Measurements from ENCODE around the gene TUFT1. TPM values are rescaled to one million over a fixed set of nuclear protein-coding genes. Genes with fewer than 3 reads are reported as not detected.
A peak's percentile ranks its signal among the peaks of the same experiment; 100 is the strongest.

Gene TUFT1
- total and polyA plus RNA-seq, 2 of the 4 experiments (the other 2 are of a cell fraction) = 21.2 to 30.3 TPM

- Histone ChIP-seq H3K4me3 (ENCODE audit: insufficient read depth, low read depth, low read length) (no peak overlapping the region), H3K27ac (ENCODE audit: insufficient read depth, low read length) (peak overlapping the region; percentile 71), H2BK20ac (ENCODE audit: low read depth, low read length) (peak overlapping the region; percentile 83), H2BK15ac (ENCODE audit: low read depth, low read length) (peak overlapping the region; percentile 91), H3K9ac (ENCODE audit: low read depth, low read length) (peak overlapping the region; percentile 2; the same call in 1 of the 2 replicates), H2AFZ (replicated peaks; ENCODE audit: low read length, poor library complexity) (peak overlapping the region; percentile 70), H3K9me3 (ENCODE audit: control insufficient read depth, insufficient read depth, low read length) (no peaks in the 10 kb centered on the region), H2AK9ac (replicated peaks; ENCODE audit: low read depth, low read length, poor library complexity) (peak overlapping the region; percentile 88), H3K18ac (ENCODE audit: low read depth, low read length) (peak overlapping the region; percentile 20), H3K4ac (ENCODE audit: low read depth, low read length) (peak overlapping the region; percentile 95), H4K8ac (ENCODE audit: low read depth in 2 of 2, low read length in 2 of 2) (peak overlapping the region; percentile 34 to 65), H4K20me1 (ENCODE audit: insufficient read depth, low read length) (peaks cover 28% of the 10 kb centered on the region), H3K27me3 (ENCODE audit: control insufficient read depth, insufficient read depth, low read length) (no peaks in the 10 kb centered on the region), H3K23ac (ENCODE audit: low read depth, low read length) (peak overlapping the region; percentile 96), H2AK5ac (ENCODE audit: low read depth, low read length) (peak overlapping the region; percentile 99), H2BK120ac (ENCODE audit: low read depth, low read length) (peak overlapping the region; percentile 92), H3K9me1 (ENCODE audit: insufficient read depth, low read length) (peaks cover 34% of the 10 kb centered on the region), H3K4me1 (ENCODE audit: control insufficient read depth, insufficient read depth, low read length) (peaks cover 27% of the 10 kb centered on the region), H3K14ac (replicated peaks; ENCODE audit: low read depth, low read length) (peak overlapping the region; percentile 93), H3K36me3 (ENCODE audit: control insufficient read depth, insufficient read depth, low read length) (no peaks in the 10 kb centered on the region; the same call in 1 of the 2 replicates), H2BK5ac (ENCODE audit: low read depth, low read length, poor library complexity, severe bottlenecking) (peak overlapping the region; percentile 48), H3K79me1 (ENCODE audit: low read depth in 1 of 2, low read length in 2 of 2) (peaks cover 24 to 72% of the 10 kb centered on the region in 2 experiments), H3K4me2 (ENCODE audit: low read depth, low read length) (peak overlapping the region; percentile 63), H4K91ac (ENCODE audit: insufficient read depth, low read depth, low read length) (peak overlapping the region; percentile 87), H4K5ac (ENCODE audit: low read depth, low read length) (peak overlapping the region; percentile 40), H3K56ac (ENCODE audit: extremely low read depth, insufficient read depth, low read length) (no peak overlapping the region)
- no TSS peak for BruUV-seq (replicated peaks)
- peak; percentile 62 for ATAC-seq (ENCODE audit: low read depth)
- intact Hi-C loops (cut with micrococcal nuclease) = loop anchor here (10.0 kb wide), 2 partner anchors 223 to 287 kb away; partner anchors contain the start of genes C2CD4D, PI4KB and RORC
- CTCF ChIA-PET = no interaction called here
- WGBS, 2 experiments (ENCODE audit: extremely low coverage in 2 of 2, insufficient read length in 1 of 2) = 53% methylated on average over 3 of the region's 7 CpGs; no CpG with 5 or more reads in 1 of the 2 experiments
- in situ Hi-C loops (cut with MboI; ENCODE audit: low sequenced_read_pairs) = loop anchor here (10.0 kb wide), 1 partner anchor 447 kb away; the partner anchor contains the start of gene S100A10
- dilution Hi-C loops (cut with HindIII; ENCODE audit: low sequenced_read_pairs, unreplicated experiment) = no loop called here
- POLR2A ChIA-PET (ENCODE audit: unreplicated experiment) = no interaction called here
- peak; percentile 93 for DNase-seq
- no peak for TF ChIP-seq MAFK (IDR thresholded peaks at IDR 0.05; ENCODE audit: low read depth, low read length)
- no peak for TF ChIP-seq ELK1 (IDR thresholded peaks at IDR 0.05; ENCODE audit: borderline replicate concordance, low read depth, low read length)
- TF ChIP-seq BHLHE40 (IDR thresholded peaks at IDR 0.05; ENCODE audit: low read depth, low read length) = peak; percentile 66; the same call in 1 of the 2 replicates
- TF ChIP-seq CTCF (conservative IDR thresholded peaks at IDR 0.05; ENCODE audit: low read depth, low read length) = no peak
- peak; percentile 74; the same call in 1 of the 2 replicates for TF ChIP-seq MAZ (IDR thresholded peaks at IDR 0.05; ENCODE audit: borderline replicate concordance, low read depth, low read length)
- no peak for TF ChIP-seq RFX5 (IDR thresholded peaks at IDR 0.05; ENCODE audit: low read depth, low read length)
- peak; percentile 41; the same call in 1 of the 2 replicates for TF ChIP-seq USF2 (IDR thresholded peaks at IDR 0.05; ENCODE audit: low read depth, low read length)
- peak; percentile 63 for TF ChIP-seq RCOR1 (IDR thresholded peaks at IDR 0.05; ENCODE audit: insufficient replicate concordance, low read length)
- no peak for TF ChIP-seq POLR2A (IDR thresholded peaks at IDR 0.05; ENCODE audit: low read depth, low read length)
- TF ChIP-seq CEBPB (IDR thresholded peaks at IDR 0.05; ENCODE audit: low read depth, low read length) = peak; percentile 89
- peak; percentile 99 for TF ChIP-seq MXI1 (IDR thresholded peaks at IDR 0.05; ENCODE audit: borderline replicate concordance, low read depth, low read length)
- TF ChIP-seq RAD21 (IDR thresholded peaks at IDR 0.05; ENCODE audit: low read length) = no peak
- TF ChIP-seq CHD1 (IDR thresholded peaks at IDR 0.05; ENCODE audit: low read depth, low read length) = no peak; the same call in 1 of the 2 replicates
Measured at GRCh38 chr1:151547119-151547899, 7.2 kb downstream of the TUFT1 start.
